Measurements from ENCODE around the gene OVCH2.

- TF ChIP-seq EP300 (conservative IDR thresholded peaks at IDR 0.05; ENCODE audit: poor library complexity, severe bottlenecking) (no peak), CTCF (IDR thresholded peaks at IDR 0.05; ENCODE audit: poor library complexity, severe bottlenecking) (no peak), EZH2 (IDR thresholded peaks at IDR 0.05; ENCODE audit: borderline replicate concordance, insufficient read depth, low read length, poor library complexity, severe bottlenecking) (no peak)
Measured at GRCh38 chr11:7689239-7689638, 17.0 kb downstream of the OVCH2 start.
